Cerebellar nuclear complex (tissue), 1 donor: ENCODE results near the gene COL5A2.

Experiments
- DNase-seq, 2 experiments: peaks; one replicate each; lab custom pipeline; 2025; lab: John Stamatoyannopoulos, UW

Gene COL5A2

DNA sequence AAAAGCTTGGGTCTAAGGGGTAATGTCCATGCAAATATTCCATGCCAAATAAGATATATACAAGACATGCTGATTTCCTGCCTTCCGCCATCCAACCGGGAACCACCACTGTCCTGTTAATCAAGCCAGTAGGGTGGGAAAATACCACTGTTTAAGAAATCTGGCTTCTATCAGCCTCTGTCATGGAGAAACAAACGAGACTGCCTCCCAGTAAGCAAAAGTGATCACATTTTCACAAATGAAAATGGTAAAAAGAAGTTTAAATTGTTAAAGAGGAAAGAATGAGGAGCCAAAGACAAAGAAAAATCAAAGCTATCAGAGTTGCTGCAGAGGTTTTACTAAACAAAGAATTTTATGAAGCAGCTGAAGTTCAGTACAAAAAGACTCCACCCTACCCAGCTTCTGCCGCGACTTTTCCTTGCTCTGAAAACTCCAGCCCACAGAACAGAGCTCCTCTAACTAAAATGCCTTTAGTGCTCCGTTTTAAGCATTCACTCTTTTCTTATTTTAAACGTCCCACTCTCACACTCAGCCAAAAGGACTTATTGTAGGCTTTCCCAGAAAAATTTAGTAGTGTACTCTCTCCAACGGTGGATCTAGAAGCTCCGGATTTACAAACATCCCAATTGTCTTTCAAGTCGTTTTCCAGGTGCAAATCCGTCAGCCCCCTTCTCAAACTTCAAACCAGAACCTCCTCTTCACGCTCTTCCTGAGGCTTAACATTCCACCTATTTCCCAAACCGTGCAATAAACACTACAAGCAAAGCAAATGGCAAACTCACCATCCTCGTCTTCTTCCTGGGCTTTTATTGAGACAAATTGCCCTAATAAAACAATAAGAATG is 613 bp downstream of the COL5A2 start:
- DNase-seq = no peak

DNA sequence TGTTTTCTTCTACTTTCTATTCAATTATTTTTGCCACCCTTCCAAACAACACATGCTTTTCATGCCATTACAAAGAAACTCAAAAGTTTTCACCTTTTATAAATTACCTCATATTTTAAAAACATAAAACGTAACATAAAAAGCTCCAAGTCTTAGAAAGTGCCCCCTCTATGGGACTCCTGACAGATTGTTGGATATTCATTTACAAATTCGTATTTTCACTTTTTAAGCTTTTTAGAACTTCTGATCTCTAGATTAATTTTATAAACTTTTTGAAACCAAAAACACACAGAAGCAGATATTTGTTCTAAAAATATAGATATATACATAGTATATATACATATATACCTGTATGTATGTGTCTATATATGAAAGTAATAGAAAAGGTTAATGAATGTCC is 1.5 kb downstream of the COL5A2 start:
- DNase-seq = no peak

DNA sequence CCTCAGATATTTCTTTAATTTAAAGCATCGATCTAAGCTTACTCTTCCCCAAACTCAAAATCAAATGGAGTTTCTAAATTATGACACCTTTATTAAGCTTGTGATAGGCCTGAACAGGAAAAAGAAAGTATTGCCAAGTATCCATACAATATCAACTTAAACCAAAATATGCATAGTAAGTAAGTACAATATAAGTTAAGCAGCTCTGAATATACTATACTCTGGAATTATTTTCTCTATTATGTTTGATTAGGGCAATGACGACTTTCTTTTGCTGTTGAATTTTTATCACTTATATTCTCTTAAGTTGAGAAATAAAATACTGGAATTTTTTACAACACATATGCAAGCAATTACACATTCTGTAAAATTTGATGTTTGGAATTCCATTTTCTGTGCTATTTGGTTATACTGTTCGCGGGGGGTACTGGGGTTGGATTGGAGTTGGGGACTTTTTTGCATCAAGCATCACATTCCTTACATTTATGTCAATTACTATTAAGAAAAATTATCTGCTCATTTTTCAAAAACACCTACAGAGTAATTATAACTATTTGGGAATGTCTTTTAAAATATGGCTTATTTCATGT is 2.2 kb downstream of the COL5A2 start:
- DNase-seq = no peak

DNA sequence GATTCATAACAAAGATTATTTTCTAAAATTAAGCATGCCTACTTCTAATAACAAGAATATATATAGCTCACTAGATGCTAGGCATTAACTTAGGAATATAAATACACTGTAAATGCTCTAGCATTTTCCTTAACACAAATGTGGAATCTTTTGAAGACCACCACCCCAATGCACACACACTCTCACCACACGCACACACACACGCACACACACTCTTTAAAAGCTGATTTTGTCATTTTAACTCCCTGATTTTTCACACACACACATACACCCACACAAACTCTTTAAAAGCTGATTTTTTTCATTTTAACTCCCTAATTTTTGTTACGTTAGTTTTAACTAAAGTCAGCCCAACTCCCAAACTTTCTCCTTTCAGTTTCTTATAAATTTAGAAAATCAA is 3.0 kb downstream of the COL5A2 start:
- no peak for DNase-seq

DNA sequence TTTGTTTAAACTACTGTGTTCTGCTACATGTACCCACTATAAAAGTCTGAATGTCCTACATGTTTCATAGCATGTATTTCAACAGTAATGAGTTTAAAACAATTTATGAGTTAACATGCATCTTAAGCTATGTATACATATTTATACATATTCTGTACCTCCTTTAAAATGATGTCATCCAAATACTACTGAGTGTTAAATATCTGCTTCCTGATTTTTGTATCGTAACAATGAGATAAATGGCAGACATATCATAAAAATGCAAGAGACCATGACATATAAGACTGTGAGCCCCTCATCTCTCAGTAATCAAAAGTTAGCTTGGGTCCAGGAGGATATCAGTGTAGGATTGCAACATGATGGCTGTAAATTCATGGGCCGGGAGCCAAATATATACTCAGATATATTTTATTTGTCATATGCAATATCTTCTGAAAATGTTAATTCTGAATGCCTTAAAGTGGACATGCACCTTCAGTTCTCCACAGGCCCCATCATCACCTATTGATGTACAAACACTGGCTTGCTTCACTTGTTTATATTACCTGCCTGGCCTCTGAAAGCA is 3.6 kb downstream of the COL5A2 start:
- no peak for DNase-seq

DNA sequence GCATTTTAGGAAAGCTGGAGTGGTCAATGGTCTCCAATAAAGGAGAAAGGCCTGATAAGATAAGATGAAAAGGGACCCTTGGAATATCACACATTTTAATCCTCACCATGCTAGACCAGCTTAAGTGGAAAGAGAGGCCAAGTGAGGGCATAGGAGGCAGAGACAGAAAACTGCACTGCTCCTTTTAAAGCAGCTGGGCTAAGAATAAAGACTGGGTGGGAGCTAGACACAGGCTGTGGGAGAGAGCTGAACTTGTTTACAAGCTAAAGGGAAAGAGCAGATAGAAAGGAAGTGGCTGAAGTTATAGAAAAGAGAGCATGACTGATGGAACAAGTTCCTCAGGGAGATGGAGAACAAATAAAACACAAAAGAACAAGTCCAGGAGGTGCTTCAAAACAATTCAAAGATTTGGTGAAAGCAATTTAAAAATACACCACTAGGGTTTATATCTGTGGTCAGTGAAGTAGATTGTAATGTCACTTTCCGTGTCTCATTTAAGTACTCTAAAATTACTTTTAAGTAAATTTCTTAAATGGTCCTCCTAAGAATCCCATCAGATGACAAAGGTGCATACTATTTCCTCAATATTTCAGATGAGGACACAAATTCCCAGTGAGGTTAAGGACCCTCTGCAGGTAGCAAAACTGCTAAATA is 7.5 kb downstream of the COL5A2 start:
- no peak for DNase-seq

DNA sequence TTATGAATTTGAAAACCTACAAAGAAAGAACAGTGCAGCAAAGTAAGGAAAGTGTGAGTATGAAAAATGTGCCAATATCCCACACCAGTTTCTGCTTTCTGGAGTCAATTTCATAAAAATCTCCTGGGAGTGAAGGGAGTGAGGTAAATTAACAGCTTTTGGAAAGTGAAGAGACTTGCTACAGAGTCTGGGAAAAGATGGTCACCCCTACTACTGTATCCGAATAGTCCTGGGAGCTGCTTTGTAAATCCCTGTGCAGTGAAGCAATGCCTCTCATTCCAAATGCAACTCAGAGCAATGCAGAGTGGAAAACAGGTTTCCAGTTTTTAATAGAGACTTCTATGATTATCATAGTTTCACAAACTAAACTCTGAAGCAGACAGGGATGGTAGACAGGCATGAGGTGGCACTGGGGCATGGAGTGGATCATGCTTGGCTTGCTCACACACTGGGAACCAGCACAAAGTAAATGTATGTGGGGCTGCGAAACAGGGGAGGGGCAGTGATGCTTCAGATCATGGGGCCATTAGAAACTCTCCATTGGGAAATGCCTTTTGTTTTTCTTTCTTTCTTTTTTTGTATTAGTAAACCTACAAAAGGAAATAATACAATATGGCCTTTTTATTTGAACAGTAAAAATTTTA is 10.6 kb downstream of the COL5A2 start:
- no peak for DNase-seq

DNA sequence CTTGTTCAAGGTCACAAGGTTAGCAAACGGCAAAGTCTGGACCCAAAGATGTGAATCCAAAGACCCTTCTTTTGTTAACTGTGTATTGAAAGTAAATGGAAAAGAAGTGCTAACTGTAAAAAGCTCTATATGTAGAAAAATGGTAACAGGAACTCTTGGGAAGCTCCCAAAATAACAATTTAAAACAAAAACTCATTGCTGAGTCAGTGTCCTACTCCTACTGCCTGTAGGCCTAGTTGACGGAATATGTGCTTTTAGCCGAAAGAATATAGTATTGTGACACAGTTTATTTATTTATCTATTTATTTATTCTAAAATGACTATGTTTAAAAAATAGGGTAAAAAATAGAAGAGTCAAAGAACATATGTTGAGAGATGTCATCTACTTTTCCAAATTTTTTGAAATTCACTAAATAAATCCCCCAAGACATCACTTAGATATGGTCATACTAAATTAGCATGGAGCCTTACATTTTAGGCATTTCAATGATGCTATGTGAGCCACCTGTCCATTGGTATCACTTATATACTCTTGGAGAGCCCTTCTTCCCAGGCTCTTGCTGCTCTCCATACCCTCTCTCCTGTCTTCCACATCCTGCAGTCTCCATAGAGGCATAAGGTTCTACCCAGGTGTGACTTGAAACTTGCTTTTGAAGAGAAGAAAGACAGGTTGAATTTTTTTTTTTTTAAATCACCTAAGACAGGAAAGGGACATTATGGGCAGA is 13.7 kb downstream of the COL5A2 start:
- no peak for DNase-seq

DNA sequence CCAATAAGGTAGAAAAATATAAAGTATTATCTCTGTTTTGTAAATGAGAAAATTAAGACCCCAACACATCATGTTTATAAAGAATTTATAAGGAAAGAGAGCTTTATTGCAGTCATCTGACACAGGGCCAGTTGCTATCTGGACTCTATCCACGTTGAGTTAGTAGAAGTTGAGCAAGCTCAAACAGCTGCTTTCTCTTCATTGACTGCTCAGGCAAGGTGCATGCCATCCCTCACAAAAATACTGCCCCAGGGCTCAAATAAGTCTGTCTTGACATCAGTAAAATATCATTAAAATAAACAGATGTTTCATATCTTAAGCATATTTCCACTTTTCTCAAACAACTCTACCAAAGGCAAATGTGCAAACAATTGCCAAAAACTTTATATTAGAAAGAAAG is 14.8 kb downstream of the COL5A2 start:
- no peak for DNase-seq

DNA sequence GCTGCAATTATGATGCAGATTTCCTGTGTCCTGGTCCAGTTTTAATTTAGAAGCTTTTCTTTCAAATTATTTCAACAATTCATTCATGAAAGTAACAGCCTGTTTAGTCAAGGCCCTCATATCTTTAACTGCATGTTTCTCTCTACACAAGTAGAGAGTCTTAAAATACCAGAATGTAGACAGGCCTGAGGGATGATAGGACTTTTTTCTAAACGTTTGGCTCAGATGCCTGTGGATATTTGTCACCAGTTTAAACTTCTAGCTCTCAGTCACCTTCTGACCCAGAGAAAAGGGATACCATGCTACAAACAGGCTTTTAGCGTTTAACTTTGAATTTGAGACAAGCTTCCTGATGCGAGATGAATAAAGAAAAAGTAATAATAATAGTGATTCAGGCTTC is 15.7 kb downstream of the COL5A2 start:
- DNase-seq = no peak

DNA sequence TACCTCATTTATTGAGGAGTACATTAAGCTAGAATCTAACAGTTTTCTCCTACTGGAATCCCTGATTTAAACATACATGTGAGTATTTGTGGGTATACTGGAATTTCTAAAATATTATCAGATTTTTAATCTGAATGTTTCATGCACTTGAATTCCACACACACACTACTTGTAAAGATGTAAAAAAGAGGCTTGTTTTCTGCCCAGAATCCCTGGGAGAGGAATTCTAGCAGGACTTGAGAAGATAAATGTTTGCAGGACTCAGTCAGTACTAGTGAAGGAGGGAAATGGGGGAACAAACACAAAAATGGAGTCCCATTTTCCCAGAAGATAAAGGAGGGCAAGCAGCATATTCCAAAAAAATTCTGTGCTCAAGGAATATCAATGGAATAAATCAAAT is 17.0 kb downstream of the COL5A2 start:
- no peak for DNase-seq

DNA sequence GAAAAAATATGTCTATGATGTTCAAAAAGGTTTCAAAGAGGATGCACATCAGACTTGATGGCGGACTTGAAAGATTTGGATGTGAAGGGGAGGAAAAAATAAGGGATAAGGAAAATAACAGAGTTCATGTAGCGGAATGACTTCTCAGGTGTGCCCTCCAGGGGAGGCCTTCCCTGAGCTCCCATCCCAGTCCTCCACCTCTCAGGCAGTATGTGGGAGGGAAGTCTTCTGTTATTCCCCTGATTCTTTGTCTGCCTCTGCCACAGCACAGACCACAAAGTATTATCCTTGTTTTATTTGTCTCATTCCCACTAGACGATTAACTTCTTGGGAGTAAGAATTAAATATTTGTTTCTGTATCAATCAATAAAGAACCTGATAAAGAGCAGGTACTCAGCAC is 17.7 kb downstream of the COL5A2 start:
- DNase-seq = no peak

DNA sequence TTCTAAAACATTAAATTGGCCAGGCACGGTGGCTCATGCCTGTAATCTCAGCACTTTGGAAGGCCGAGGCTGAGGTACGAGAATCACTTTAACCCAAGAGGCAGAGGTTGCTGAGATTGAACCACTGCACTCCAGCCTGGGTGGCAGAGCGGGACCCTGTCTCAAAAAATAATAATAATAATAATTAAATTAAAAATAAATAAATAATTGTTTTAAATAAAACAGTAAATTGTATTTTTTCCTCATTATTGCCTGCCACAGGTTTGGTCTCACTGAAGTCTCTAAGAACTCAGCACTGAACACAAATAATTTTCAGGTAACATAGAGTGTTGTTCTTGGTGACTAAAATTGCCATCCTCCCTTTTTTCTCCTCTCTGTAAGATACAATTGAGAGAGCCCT is 19.8 kb downstream of the COL5A2 start:
- no peak for DNase-seq

DNA sequence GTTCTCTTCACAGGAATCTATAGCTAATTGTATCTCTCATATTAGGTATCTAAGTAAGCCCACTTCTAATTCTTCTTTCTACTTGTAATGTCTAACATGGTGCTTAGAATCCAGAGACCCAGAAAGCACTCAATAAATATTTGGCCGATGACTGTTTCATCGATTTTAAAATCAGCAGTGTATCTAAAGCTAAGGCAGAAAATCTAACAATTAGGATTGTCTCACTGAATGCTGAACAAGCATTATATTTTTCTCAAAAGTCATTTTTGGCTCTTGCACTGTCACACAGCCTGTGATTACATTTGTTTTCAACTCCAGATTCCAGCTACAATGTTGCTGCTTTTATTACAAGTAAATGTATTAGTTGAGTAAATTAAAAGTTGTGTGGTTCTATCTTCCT is 20.3 kb downstream of the COL5A2 start:
- no peak for DNase-seq

DNA sequence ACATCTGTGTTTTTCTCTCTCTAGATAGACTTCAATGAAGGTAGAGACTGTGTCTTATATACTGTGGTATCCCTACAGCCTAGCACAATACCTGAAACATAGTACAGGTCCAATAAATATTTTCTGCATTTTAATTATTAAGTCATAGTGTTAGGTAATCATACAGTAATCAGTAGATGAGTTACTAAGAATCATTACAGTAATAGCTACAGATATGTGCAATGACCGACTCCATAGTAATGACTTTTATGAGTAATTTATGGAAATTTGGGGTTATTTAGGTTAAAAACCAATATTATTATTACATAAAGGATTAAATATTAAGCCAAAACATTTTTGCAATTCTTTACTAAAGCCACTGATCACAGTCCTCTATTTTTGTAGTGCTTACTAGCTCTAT is 21.6 kb downstream of the COL5A2 start:
- no peak for DNase-seq

DNA sequence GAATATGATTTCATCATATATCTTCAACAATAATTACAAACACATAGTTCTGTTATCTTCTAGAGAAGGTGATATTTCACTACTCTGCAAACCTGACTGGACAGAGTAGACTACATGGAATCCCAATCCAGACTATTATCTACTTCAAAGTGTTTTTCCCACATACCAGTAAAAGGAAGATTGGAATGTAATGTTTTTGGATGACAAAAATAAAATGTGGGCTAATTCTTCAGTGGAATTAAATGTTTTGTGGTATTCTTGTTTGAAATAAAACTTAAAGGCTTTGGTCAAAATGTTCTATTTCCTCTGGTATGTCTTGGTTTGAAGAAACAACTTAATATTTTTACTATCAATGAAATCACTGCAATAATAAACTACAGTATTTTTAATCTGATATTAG is 22.1 kb downstream of the COL5A2 start:
- no peak for DNase-seq

DNA sequence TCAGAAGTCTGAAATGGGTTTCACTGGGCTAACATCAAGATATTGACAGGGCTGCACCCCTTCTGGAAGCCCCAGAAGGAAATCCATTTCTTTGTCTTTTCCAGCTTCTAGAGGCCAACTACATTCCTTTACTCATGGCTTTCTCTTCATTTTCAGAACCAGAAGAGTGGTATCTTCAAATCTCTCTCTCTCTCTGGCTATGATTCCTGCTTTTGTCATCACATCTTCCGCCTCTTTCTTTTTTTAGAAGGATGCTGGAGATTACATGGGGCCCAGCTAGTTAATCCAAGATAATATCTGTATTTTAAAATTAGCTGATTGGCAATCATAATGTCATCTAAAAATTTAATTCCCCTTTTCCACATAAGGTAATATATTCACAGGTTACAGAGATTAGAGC is 23.8 kb downstream of the COL5A2 start:
- DNase-seq = no peak

DNA sequence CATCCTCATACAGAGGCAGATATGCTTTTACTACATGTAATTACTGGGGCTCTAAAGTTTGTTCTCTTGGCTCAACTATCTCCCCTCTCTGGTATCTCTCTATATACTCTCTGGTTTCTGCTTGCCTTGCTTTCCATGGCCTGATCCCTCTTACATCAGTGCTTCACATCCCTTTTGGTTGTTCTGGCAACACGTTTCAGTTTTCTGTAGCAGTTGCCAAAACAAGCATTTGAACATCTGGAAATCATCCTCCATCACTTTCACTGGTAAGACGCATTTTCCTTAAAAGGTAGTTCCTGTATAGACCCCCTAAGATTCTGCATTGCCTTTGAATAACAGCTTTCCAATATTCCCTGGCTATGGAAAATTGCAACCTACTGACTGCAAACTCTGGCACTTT is 25.9 kb downstream of the COL5A2 start:
- no peak for DNase-seq

DNA sequence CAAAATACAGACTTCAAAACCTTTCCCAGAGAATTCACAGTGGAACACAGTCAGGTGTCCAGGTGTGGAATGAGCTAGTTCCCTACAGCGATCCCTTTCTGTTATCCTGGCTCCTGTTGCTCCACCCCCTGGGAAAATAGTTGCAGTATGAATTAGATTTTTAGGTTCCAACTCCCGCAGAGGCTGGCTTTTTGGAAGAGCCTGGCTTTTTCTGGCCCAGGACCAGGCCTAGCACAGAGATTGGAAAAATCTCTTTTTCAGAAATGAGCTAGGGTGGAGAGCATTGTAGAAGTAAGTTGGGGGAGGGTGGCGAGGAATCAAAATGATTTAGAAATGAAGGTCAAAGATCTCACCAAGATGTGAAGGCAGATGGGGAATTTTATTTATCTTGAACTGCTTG is 27.1 kb downstream of the COL5A2 start:
- DNase-seq = no peak

DNA sequence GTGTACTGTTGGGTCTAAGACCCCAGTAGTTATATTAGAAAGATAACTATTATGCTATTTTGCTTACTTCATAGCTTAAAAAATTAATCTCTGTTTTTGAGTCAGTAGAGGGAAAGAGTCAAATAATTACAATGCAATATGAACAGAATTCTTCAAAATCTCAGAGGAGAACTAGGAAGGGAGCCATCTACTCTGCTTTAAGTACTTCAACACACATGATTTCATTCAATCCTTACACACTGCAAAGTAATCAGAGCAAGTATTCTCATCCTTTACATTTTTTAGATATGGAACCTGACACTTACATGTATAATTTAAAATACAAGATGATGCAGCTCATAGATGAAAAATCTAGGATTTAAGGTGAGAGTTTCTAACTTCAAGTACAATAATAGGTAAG is 27.7 kb downstream of the COL5A2 start:
- DNase-seq = no peak

DNA sequence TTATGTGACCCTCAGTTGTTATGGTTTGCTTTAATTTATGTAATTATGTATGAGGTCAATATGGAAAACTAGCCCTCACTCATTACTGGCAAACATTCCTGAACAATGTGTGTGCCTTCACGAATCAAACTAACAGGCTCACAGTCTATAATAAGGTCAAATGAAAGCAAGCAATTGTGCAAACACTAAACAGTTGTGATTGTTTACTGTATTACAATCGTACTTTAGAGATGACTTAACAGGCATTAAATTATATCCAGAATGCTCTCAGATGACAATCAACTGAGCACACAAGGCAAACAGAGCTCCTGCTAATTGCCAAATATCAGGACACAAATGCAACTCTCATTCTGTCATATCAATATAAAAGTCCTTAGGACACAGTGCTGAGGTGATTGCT is 29.5 kb downstream of the COL5A2 start:
- no peak for DNase-seq

DNA sequence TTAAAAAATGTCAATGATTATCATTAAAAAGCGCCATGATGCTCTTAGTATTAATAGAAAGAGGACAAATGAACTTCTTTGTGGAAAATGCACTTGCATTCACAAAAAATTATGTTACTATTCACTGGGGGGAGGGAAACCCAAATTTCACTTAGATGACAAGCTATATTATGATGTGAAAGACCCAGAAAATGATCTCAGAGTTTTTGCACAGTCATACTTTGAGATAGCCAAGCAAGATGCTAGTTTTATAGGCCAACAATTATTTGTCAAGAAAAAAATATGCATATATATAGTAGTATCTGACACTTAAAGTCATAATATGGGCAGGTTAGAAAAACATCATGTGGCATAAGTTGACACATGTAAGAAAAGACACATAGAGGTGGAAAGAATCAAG is 31.6 kb downstream of the COL5A2 start:
- DNase-seq = no peak
